ENCODE results near the gene TBC1D22A. TPM values are rescaled to one million over a fixed set of nuclear protein-coding genes. Genes with fewer than 3 reads are reported as not detected.

TBC1D22A gene
- total and polyA plus RNA-seq, 10 of the 15 experiments (the other 5 are each of a cell fraction or from before 2014, with no cell fraction given), result 0.63 to 44.7 (median 27.4) TPM

GRCh38 chr22:46752988-46753310 lies 9.5 kb upstream of the TBC1D22A start:
- FAIRE-seq, result no peak
- Histone ChIP-seq H3K4me3 (no peak overlapping the region), H3K27ac (ENCODE audit: control insufficient read depth, insufficient read depth) (no peak overlapping the region), H3K4me1 (ENCODE audit: control insufficient read depth, insufficient read depth, low read length) (peaks cover 13% of the 10 kb centered on the region), H2AFZ (ENCODE audit: control insufficient read depth, low read depth, low read length) (no peak overlapping the region), H3K27me3 (replicated peaks in 1 of 2; ENCODE audit: control insufficient read depth in 2 of 2, insufficient read depth in 2 of 2, low read length in 1 of 2) (no peaks in the 10 kb centered on the region), H4K20me1 (ENCODE audit: control insufficient read depth, insufficient read depth) (no peaks in the 10 kb centered on the region), H3K79me2 (ENCODE audit: control insufficient read depth, insufficient read depth, low read length) (no peaks in the 10 kb centered on the region), H3K9me3 (replicated peaks; ENCODE audit: control insufficient read depth, insufficient read depth, low read length) (peaks cover 3% of the 10 kb centered on the region; the same call in 1 of the 3 replicates), H3K36me3 (ENCODE audit: control insufficient read depth in 2 of 2, insufficient read depth in 2 of 2, low read length in 1 of 2) (no peaks in the 10 kb centered on the region), H3K9ac (ENCODE audit: control insufficient read depth, insufficient read depth, low read length) (no peak overlapping the region), H3K4me2 (ENCODE audit: control insufficient read depth, insufficient read depth) (no peak overlapping the region)
- no peak for TF ChIP-seq TARDBP (IDR thresholded peaks at IDR 0.05; ENCODE audit: borderline replicate concordance)
- no peak for TF ChIP-seq SUZ12 (IDR thresholded peaks at IDR 0.05; ENCODE audit: unreplicated experiment)
- no peak for TF ChIP-seq HDGF (IDR thresholded peaks at IDR 0.05)
- no peak for TF ChIP-seq YY1 (IDR thresholded peaks at IDR 0.05; ENCODE audit: low read depth, low read length)
- TF ChIP-seq CBX5 (IDR thresholded peaks at IDR 0.05; ENCODE audit: low read depth), result no peak
- TF ChIP-seq, protein P1, sequence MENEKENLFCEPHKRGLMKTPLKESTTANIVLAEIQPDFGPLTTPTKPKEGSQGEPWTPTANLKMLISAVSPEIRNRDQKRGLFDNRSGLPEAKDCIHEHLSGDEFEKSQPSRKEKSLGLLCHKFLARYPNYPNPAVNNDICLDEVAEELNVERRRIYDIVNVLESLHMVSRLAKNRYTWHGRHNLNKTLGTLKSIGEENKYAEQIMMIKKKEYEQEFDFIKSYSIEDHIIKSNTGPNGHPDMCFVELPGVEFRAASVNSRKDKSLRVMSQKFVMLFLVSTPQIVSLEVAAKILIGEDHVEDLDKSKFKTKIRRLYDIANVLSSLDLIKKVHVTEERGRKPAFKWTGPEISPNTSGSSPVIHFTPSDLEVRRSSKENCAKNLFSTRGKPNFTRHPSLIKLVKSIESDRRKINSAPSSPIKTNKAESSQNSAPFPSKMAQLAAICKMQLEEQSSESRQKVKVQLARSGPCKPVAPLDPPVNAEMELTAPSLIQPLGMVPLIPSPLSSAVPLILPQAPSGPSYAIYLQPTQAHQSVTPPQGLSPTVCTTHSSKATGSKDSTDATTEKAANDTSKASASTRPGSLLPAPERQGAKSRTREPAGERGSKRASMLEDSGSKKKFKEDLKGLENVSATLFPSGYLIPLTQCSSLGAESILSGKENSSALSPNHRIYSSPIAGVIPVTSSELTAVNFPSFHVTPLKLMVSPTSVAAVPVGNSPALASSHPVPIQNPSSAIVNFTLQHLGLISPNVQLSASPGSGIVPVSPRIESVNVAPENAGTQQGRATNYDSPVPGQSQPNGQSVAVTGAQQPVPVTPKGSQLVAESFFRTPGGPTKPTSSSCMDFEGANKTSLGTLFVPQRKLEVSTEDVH (IDR thresholded peaks at IDR 0.05; ENCODE audit: low read depth, partially characterized antibody), result no peak
- no peak for TF ChIP-seq CBFB (IDR thresholded peaks at IDR 0.05; ENCODE audit: low read depth)
- no peak for TF ChIP-seq SIX5 (IDR thresholded peaks at IDR 0.05; ENCODE audit: low read depth, low read length, severe bottlenecking)
- TF ChIP-seq BRCA1 (IDR thresholded peaks at IDR 0.05; ENCODE audit: low read depth, low read length), result no peak
- TF ChIP-seq TBL1XR1 (IDR thresholded peaks at IDR 0.05; ENCODE audit: low read depth, low read length), result no peak
- no peak for TF ChIP-seq FOXM1 (IDR thresholded peaks at IDR 0.05; ENCODE audit: low read depth, low read length)
- TF ChIP-seq, protein P2, sequence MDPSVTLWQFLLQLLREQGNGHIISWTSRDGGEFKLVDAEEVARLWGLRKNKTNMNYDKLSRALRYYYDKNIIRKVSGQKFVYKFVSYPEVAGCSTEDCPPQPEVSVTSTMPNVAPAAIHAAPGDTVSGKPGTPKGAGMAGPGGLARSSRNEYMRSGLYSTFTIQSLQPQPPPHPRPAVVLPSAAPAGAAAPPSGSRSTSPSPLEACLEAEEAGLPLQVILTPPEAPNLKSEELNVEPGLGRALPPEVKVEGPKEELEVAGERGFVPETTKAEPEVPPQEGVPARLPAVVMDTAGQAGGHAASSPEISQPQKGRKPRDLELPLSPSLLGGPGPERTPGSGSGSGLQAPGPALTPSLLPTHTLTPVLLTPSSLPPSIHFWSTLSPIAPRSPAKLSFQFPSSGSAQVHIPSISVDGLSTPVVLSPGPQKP (IDR thresholded peaks at IDR 0.05; ENCODE audit: low read depth, low read length), result no peak
- no peak for TF ChIP-seq NFIC (IDR thresholded peaks at IDR 0.05; ENCODE audit: low read depth, low read length)
- TF ChIP-seq ATF3 (IDR thresholded peaks at IDR 0.05; ENCODE audit: borderline replicate concordance, extremely low read depth, low read depth, low read length), result no peak
- TF ChIP-seq, protein P3, sequence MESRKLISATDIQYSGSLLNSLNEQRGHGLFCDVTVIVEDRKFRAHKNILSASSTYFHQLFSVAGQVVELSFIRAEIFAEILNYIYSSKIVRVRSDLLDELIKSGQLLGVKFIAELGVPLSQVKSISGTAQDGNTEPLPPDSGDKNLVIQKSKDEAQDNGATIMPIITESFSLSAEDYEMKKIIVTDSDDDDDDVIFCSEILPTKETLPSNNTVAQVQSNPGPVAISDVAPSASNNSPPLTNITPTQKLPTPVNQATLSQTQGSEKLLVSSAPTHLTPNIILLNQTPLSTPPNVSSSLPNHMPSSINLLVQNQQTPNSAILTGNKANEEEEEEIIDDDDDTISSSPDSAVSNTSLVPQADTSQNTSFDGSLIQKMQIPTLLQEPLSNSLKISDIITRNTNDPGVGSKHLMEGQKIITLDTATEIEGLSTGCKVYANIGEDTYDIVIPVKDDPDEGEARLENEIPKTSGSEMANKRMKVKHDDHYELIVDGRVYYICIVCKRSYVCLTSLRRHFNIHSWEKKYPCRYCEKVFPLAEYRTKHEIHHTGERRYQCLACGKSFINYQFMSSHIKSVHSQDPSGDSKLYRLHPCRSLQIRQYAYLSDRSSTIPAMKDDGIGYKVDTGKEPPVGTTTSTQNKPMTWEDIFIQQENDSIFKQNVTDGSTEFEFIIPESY (IDR thresholded peaks at IDR 0.05), result no peak
- no peak for TF ChIP-seq RCOR1 (conservative IDR thresholded peaks at IDR 0.05; ENCODE audit: low read depth, low read length)
- no TSS peak for BruUV-seq (replicated peaks)
- WGBS (ENCODE audit: insufficient coverage, insufficient replicate concordance, low lambda C conversion rate, missing lambda C conversion rate), result 70% methylated on average over 4 of the region's 6 CpGs
- ChIA-PET RAD21 (ENCODE audit: unreplicated experiment) (no interaction called here), SMC1A (ENCODE audit: uncharacterized antibody, unreplicated experiment) (no interaction called here), CTCF (no interaction called here), POLR2A (no interaction called here)
- ATAC-seq, result no peak
- intact Hi-C loops (cut with micrococcal nuclease; ENCODE audit: unreplicated experiment) (no loop called here), in situ Hi-C loops (cut with MboI) (loop anchor here (10.0 to 25.0 kb wide), 2 partner anchors 1334 to 1742 kb away; no protein-coding TSS in a partner anchor)
- DNase-seq (ENCODE audit: low read depth, low spot score), result no peak

Data from GM12878 (cell line).